ENCODE measurements around the gene REPIN1. TPM values are rescaled to one million over a fixed set of nuclear protein-coding genes. Genes with fewer than 3 reads are reported as not detected.
A peak's percentile ranks its signal among the peaks of the same experiment; 100 is the strongest.

Gene REPIN1
- total and polyA plus RNA-seq, 9 of the 15 experiments (the other 6 are each of a cell fraction or from before 2014, with no cell fraction given): 8.1 to 283 (median 94.3) TPM

- TF ChIP-seq ZNF143 (CRISPR knock-in tag; IDR thresholded peaks at IDR 0.05) (no peak), JUND (IDR thresholded peaks at IDR 0.05; ENCODE audit: borderline replicate concordance, low read depth, low read length) (no peak; the same call in 1 of the 2 replicates), JUND (tag; IDR thresholded peaks at IDR 0.05; ENCODE audit: borderline replicate concordance, low read depth, low read length) (peak; percentile 28; the same call in 1 of the 3 replicates), ZNF780A (CRISPR knock-in tag; IDR thresholded peaks at IDR 0.05) (no peak), EP300 (IDR thresholded peaks at IDR 0.05; ENCODE audit: low read length) (no peak), ZNF584 (CRISPR knock-in tag; IDR thresholded peaks at IDR 0.05; ENCODE audit: low read depth) (no peak), ZNF436 (CRISPR knock-in tag; IDR thresholded peaks at IDR 0.05) (no peak), DLX4 (CRISPR knock-in tag; IDR thresholded peaks at IDR 0.05) (no peak), ZFP30 (CRISPR knock-in tag; IDR thresholded peaks at IDR 0.05; ENCODE audit: borderline replicate concordance) (no peak), CBX3 (IDR thresholded peaks at IDR 0.05; ENCODE audit: borderline replicate concordance in 1 of 2, low read length in 2 of 2) (no peak), PREB (CRISPR knock-in tag; IDR thresholded peaks at IDR 0.05) (no peak), PCBP1 (IDR thresholded peaks at IDR 0.05; ENCODE audit: low read depth, low read length, poor library complexity, severe bottlenecking) (no peak), SNIP1 (IDR thresholded peaks at IDR 0.05; ENCODE audit: low read depth) (no peak), GABPA (tag; conservative IDR thresholded peaks at IDR 0.05; ENCODE audit: low read depth) (no peak; the same call in 1 of the 2 replicates), GABPB2 (CRISPR knock-in tag; conservative IDR thresholded peaks at IDR 0.05) (no peak; the same call in 1 of the 2 replicates), SMARCC2 (IDR thresholded peaks at IDR 0.05; ENCODE audit: low read depth) (no peak), TRIM24 (IDR thresholded peaks at IDR 0.05) (0 out of 4 replicates have a peak, but pooled peaks of 1 of the 2 experiments have one; percentile 6), ATF7 (IDR thresholded peaks at IDR 0.05) (no peak), GMEB1 (CRISPR knock-in tag; IDR thresholded peaks at IDR 0.05) (no peak), ZBTB49 (CRISPR knock-in tag; IDR thresholded peaks at IDR 0.05; ENCODE audit: borderline replicate concordance) (peak; percentile 92), SREBF1 (IDR thresholded peaks at IDR 0.05; ENCODE audit: borderline replicate concordance, low read depth, low read length) (no peak), ZFPM2 (CRISPR knock-in tag; IDR thresholded peaks at IDR 0.05) (no peak)
Observed at GRCh38 chr7:150368884-150369747, 494 bp downstream of the REPIN1 start (continued).

All from K562 (cell line).